NCI-H2227 (cell line): ENCODE data around the gene PITPNM1.

Experiments
- DNase-seq: peaks from one replicate; lab custom pipeline; 2025; ENCODE audit not compliant: unreplicated experiment; lab: John Stamatoyannopoulos, UW

Gene PITPNM1

DNA sequence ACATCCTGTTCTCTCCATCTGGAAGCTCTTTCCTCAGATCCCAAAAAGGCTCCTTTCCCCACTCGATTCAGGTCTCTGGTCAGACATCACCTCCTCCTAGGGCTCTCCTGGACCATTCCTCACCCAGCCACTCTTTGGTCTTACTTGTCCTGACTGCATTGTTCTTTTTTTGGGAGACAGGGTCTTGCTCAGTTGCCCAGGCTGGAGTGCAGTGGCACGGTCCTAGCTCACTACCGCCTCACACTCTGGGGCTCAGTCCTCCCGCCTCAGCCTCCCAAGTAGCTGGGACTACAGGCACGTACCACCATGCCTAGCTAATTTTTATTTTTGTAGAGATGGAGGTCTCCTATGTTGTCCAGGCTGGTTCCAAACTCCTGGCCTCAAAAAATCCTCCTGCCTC is 59.6 kb downstream of the PITPNM1 start:
- no peak for DNase-seq

- DNase-seq = no peak
Observed at GRCh38 chr11:67442504-67443404, 62.4 kb downstream of the PITPNM1 start.
